Esophagus muscularis mucosa (tissue), 4 donors: Measurements from ENCODE around the gene TMEM88. TPM values are rescaled to one million over a fixed set of nuclear protein-coding genes. Genes with fewer than 3 reads are reported as not detected.

Source experiments
- DNase-seq: peaks from one replicate; pipeline ENCODE4 v3.0.0-alpha.2; 2017; ENCODE audit errors: extremely low spot score
- H3K27ac ChIP-seq, 4 donors: fragments of 200-600 bp; sonication (generic); replicated peaks in 1 of 4; 1 replicate in 3 of 4; 2 replicates in 1 of 4; pipeline ENCODE4 v1.5.1; 2016 to 2019; ENCODE audit warnings: mild to moderate bottlenecking in 1 of 4
- H3K27me3 ChIP-seq, 4 donors: fragments of 200-600 bp; sonication (generic); one replicate each; pipeline versions ENCODE4 v1.5.1 to v1.6.0; 2016 to 2019
- H3K36me3 ChIP-seq, 4 donors: fragments of 200-600 bp; sonication (generic); one replicate each; pipeline ENCODE4 v1.5.1; 2016 to 2019
- H3K4me1 ChIP-seq, 4 donors: fragments of 200-600 bp; sonication (generic); one replicate each; pipeline ENCODE4 v1.5.1; 2016 to 2019
- H3K4me3 ChIP-seq, 4 donors: fragments of 200-600 bp; sonication (generic); 1 replicate in 2 of 4; 2 replicates in 2 of 4; pipeline ENCODE4 v1.5.1; 2016 to 2019; ENCODE audit warnings: mild to moderate bottlenecking in 4 of 4, moderate library complexity in 1 of 4
- H3K9me3 ChIP-seq, 4 donors: fragments of 200-600 bp; sonication (generic); 1 replicate in 3 of 4; 2 replicates in 1 of 4; pipeline ENCODE4 v1.5.1; 2016 to 2019
- EP300 ChIP-seq: sonication (generic); formaldehyde crosslinking; IDR thresholded peaks from one replicate; pipeline ENCODE4 v1.6.1; 2017; ENCODE audit warnings: antibody characterized with exemption
- POLR2A ChIP-seq: fragments of 450-650 bp; IDR thresholded peaks from one replicate; pipeline ENCODE4 v1.6.1; 2017; ENCODE audit warnings: antibody characterized with exemption, moderate library complexity, mild to moderate bottlenecking, low read depth
- POLR2AphosphoS5 ChIP-seq, 2 donors: sonication (generic); formaldehyde crosslinking; IDR thresholded peaks; one replicate each; pipeline ENCODE4 v1.6.1; 2017; ENCODE audit warnings: antibody characterized with exemption in 2 of 2
- WGBS: methylation state at CpG from one replicate; pipeline ENCODE4 v1.1.5; 2018; 5-methylcytosine and 5-hydroxymethylcytosine counted together
- intact Hi-C: fragments of 100-400 bp; cut with DNase I; formaldehyde crosslinking; loops from one replicate; pipeline ENCODE4 v1.15.1; 2023
- total RNA-seq, 4 donors: library from RNA; depleted of rRNA; stranded (reverse); fragments of >200 nt; gene quantifications; one replicate each; pipeline versions ENCODE4 v1.1.0 to v1.2.1, GENCODE V29; 2016
- TF ChIP-seq, protein P1 (sequence below), 3 experiments: fragments of 200-600 bp in 2 of 3; fragments of 450-650 bp in 1 of 3; sonication (generic) in 2 of 3; IDR thresholded peaks; one replicate each; pipeline ENCODE4 v1.5.1; 2017 to 2019; ENCODE audit warnings: antibody characterized with exemption in 3 of 3, mild to moderate bottlenecking in 2 of 3, moderate library complexity in 1 of 3

Gene TMEM88
- total RNA-seq, 4 donors from 2014 or later, result 13.3 to 45.9 (median 42.5) TPM

DNA sequence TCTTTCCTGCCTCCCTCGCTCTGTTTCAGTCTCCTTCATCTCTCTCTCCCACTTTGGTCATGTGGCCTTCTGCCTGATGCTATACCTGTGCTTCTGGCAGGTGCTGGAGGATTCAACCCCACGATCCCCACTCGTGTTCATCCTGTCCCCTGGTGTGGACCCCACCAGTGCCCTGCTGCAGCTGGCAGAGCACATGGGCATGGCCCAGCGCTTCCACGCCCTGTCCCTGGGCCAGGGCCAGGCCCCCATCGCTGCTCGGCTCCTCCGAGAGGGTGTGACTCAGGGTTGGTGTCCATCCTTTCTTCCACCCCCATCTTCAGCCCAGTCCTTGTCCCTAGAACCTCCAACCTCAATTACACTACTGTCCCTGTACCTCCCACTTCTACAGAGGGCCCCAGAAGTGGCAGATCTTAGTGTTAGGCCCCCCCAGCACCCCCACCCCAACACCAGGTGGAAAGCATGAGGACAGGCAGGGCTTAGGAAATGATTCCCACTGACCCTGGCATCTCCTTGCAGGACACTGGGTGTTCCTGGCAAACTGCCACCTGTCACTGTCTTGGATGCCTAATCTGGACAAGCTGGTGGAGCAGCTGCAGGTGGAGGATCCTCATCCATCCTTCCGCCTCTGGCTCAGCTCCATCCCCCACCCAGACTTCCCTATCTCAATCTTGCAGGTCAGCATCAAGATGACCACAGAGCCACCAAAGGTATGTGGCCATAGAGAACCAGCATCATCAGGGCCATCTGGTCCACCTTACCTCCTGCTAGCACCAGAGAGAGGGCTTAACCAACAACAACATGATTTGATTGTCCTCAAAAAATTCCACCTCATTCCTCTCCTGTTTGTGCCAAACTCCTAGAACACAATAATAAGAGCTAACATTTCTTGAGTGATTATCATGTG, 30.6 kb upstream of the TMEM88 start:
- Histone ChIP-seq H3K9me3 (no peaks in the 10 kb centered on the region), H3K27me3 (no peaks in the 10 kb centered on the region), H3K4me3 (no peak overlapping the region), H3K4me1 (peaks cover 0 to 9% (median 4%) of the 10 kb centered on the region in 4 donors), H3K36me3 (no peaks in the 10 kb centered on the region), H3K27ac (no peak overlapping the region)
- DNase-seq, result no peak
- intact Hi-C loops, result loop anchor here (5.0 to 10.0 kb wide), 2 partner anchors 68 to 79 kb away; no protein-coding TSS in a partner anchor
- 89% methylated on average over 9 of the region's 9 CpGs for WGBS
- TF ChIP-seq, protein P1, sequence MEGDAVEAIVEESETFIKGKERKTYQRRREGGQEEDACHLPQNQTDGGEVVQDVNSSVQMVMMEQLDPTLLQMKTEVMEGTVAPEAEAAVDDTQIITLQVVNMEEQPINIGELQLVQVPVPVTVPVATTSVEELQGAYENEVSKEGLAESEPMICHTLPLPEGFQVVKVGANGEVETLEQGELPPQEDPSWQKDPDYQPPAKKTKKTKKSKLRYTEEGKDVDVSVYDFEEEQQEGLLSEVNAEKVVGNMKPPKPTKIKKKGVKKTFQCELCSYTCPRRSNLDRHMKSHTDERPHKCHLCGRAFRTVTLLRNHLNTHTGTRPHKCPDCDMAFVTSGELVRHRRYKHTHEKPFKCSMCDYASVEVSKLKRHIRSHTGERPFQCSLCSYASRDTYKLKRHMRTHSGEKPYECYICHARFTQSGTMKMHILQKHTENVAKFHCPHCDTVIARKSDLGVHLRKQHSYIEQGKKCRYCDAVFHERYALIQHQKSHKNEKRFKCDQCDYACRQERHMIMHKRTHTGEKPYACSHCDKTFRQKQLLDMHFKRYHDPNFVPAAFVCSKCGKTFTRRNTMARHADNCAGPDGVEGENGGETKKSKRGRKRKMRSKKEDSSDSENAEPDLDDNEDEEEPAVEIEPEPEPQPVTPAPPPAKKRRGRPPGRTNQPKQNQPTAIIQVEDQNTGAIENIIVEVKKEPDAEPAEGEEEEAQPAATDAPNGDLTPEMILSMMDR (IDR thresholded peaks at IDR 0.05), result no peak
- no peak for TF ChIP-seq POLR2AphosphoS5 (IDR thresholded peaks at IDR 0.05)
- no peak for TF ChIP-seq EP300
- TF ChIP-seq POLR2A, result no peak

DNA sequence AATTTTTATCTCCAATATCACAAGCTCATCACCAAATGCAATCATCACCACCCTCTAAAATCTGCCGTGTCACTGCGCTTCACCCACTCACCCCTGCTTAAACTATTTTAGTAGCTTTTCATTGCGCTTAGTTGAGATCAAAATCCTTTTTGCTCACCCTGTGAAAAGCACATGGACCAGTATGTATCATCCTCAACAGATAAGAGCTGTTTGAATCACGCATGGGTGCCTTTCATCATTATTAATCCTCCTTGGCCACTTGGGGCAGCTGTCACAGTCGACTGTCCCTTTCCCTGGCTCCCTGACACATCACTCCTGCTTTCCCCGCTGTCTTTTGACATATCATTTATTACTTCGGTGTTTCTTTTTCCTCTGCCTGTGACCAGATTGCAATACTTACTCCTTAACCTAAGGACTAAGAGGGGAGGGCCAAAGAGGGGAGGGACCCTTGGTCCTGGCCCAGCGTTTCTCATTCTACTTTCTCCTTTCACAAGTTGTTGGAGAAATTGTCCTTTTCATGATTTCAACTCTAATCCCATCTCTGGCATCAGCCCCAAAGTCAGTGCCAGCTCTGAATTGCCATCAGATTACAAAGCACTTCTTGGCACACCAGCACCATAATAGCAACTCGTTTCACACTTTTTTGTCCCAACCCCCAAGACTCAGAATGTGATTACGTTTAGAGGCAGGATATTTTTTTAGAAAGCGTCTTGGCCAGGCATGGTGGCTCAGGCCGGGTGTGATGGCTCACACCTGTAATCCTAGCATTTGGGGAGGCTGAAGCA, 29.5 kb upstream of the TMEM88 start:
- intact Hi-C loops, result loop anchor here (10.0 kb wide), 1 partner anchor 81 kb away; no protein-coding TSS in a partner anchor
- DNase-seq, result no peak

DNA sequence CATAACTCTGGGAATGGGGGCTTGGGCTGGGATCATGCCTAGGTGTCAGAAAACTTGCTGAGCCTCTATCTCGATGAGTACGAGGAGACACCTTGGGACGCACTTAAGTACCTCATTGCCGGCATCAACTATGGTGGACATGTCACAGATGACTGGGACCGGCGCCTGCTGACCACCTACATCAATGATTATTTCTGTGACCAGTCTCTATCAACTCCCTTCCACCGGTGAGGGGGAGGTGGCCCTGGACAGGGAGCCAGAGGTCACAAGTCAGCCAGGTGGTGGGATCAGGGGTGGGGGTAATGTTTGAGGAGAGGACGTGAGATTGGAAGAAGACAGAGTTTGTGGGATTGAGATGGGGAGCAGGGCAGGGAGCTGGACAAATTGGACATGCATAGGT, 24.2 kb upstream of the TMEM88 start:
- WGBS, result 90% methylated on average over 7 of the region's 8 CpGs
- intact Hi-C loops, result no loop called here
- DNase-seq, result no peak

More for the DNA sequence above, 29.5 kb upstream of the TMEM88 start:
- Histone ChIP-seq H3K36me3 (no peaks in the 10 kb centered on the region), H3K4me1 (peaks cover 0 to 9% (median 4%) of the 10 kb centered on the region in 4 donors), H3K27me3 (no peaks in the 10 kb centered on the region), H3K9me3 (no peaks in the 10 kb centered on the region), H3K4me3 (no peak overlapping the region), H3K27ac (no peak overlapping the region)
- WGBS, result 40% methylated on average over 11 of the region's 12 CpGs
- TF ChIP-seq EP300 (no peak), POLR2AphosphoS5 (IDR thresholded peaks at IDR 0.05) (no peak), POLR2A (no peak)
- TF ChIP-seq, protein P1 (IDR thresholded peaks at IDR 0.05), result no peak

DNA sequence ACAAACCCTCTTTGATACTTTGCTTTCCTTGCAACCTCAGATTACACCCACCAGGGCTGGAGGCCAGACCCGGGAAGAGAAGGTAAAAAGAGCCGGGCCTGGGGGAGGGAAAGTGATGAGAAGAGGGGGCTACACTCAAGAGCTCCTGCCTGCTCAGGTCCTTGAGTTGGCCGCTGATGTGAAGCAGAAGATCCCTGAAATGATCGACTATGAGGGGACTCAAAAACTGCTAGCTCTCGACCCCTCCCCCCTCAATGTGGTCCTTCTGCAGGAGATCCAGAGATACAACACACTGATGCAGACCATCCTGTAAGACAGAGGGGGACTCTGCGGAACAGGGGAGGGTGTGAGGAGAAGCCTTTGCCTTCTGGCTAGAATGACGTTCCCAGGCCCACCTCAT, 23.6 kb upstream of the TMEM88 start:
- Histone ChIP-seq H3K27ac (no peak overlapping the region), H3K4me1 (peaks cover 7 to 16% (median 13%) of the 10 kb centered on the region in 4 donors), H3K36me3 (no peaks in the 10 kb centered on the region), H3K9me3 (no peaks in the 10 kb centered on the region), H3K27me3 (no peaks in the 10 kb centered on the region), H3K4me3 (no peak overlapping the region)
- intact Hi-C loops, result no loop called here
- WGBS, result 81% methylated on average over 7 of the region's 7 CpGs
- TF ChIP-seq POLR2A, result no peak
- TF ChIP-seq POLR2AphosphoS5 (IDR thresholded peaks at IDR 0.05), result no peak
- TF ChIP-seq, protein P1 (IDR thresholded peaks at IDR 0.05), result no peak
- no peak for TF ChIP-seq EP300
- no peak for DNase-seq

More for the DNA sequence above, 24.2 kb upstream of the TMEM88 start:
- Histone ChIP-seq H3K36me3 (no peaks in the 10 kb centered on the region), H3K27ac (no peak overlapping the region), H3K4me3 (no peak overlapping the region), H3K27me3 (no peaks in the 10 kb centered on the region), H3K4me1 (peaks cover 5 to 15% (median 11%) of the 10 kb centered on the region in 4 donors), H3K9me3 (no peaks in the 10 kb centered on the region)
- TF ChIP-seq POLR2AphosphoS5 (IDR thresholded peaks at IDR 0.05) (no peak), POLR2A (no peak), EP300 (no peak)
- TF ChIP-seq, protein P1 (IDR thresholded peaks at IDR 0.05), result no peak
